Endometrium (tissue), 2 donors: ENCODE measurements around the gene ZNF25.
"Not testable (repeated sequence)": the region's sequence is repeated elsewhere in the genome, so short reads cannot be mapped to it uniquely, and the experiment has no call there.

Source experiments
- FAIRE-seq: peaks from 2 replicates; lab custom pipeline; 2012; peaks lifted over from hg19 to GRCh38; lab: Jason Lieb, UNC
- donor health status: control.
- donor health status: control.

ZNF25 gene

GRCh38 chr10:37947526-37947925, 28.9 kb downstream of the ZNF25 start:
- no peak for FAIRE-seq

GRCh38 chr10:37937864-37938263, 38.6 kb downstream of the ZNF25 start:
- FAIRE-seq, result no peak

GRCh38 chr10:37934791-37935190, 41.7 kb downstream of the ZNF25 start:
- FAIRE-seq, result no peak

GRCh38 chr10:37930423-37930822, 46.0 kb downstream of the ZNF25 start:
- no peak for FAIRE-seq

GRCh38 chr10:37908165-37908564, 68.3 kb downstream of the ZNF25 start:
- not testable (repeated sequence) for FAIRE-seq

GRCh38 chr10:37906382-37906781, 70.1 kb downstream of the ZNF25 start:
- no peak for FAIRE-seq
